ENCODE data around the gene SNCAIP.
"Not testable (repeated sequence)": the region's sequence is repeated elsewhere in the genome, so short reads cannot be mapped to it uniquely, and the experiment has no call there.

The SNCAIP gene

GRCh38 chr5:122471031-122471751 lies 159.2 kb downstream of the SNCAIP start:
- no peak for DNase-seq

- no peak for DNase-seq
Observed at GRCh38 chr5:122471752-122472061, 159.7 kb downstream of the SNCAIP start.

GRCh38 chr5:122473138-122473843 lies 161.3 kb downstream of the SNCAIP start:
- DNase-seq = no peak

GRCh38 chr5:122473941-122474340 lies 161.9 kb downstream of the SNCAIP start:
- DNase-seq = no peak

- DNase-seq = no peak
Observed at GRCh38 chr5:122478741-122479442, 166.9 kb downstream of the SNCAIP start.

GRCh38 chr5:122480146-122480545 lies 168.1 kb downstream of the SNCAIP start:
- no peak for DNase-seq

GRCh38 chr5:122484103-122484502 lies 172.1 kb downstream of the SNCAIP start:
- no peak for DNase-seq

- DNase-seq = no peak
Observed at GRCh38 chr5:122485226-122485625, 173.2 kb downstream of the SNCAIP start.

- not testable (repeated sequence) for DNase-seq
Observed at GRCh38 chr5:122486616-122487015, 174.6 kb downstream of the SNCAIP start.

GRCh38 chr5:122490718-122491117 lies 178.7 kb downstream of the SNCAIP start:
- DNase-seq = no peak

GRCh38 chr5:122492675-122493074 lies 180.6 kb downstream of the SNCAIP start:
- DNase-seq = no peak

- DNase-seq = no peak
Observed at GRCh38 chr5:122493091-122494021, 181.3 kb downstream of the SNCAIP start.

GRCh38 chr5:122494109-122494508 lies 182.1 kb downstream of the SNCAIP start:
- peak; percentile 32 for DNase-seq

- no peak for DNase-seq
Observed at GRCh38 chr5:122498163-122498562, 186.1 kb downstream of the SNCAIP start.

- no peak for DNase-seq
Observed at GRCh38 chr5:122499585-122499984, 187.5 kb downstream of the SNCAIP start.

GRCh38 chr5:122500245-122501088 lies 188.4 kb downstream of the SNCAIP start:
- DNase-seq = no peak

GRCh38 chr5:122501089-122501435 lies 189.0 kb downstream of the SNCAIP start:
- DNase-seq = no peak

- DNase-seq = no peak
Observed at GRCh38 chr5:122507045-122507444, 195.0 kb downstream of the SNCAIP start.

GRCh38 chr5:122507581-122507980 lies 195.5 kb downstream of the SNCAIP start:
- DNase-seq = no peak

- DNase-seq = no peak
Observed at GRCh38 chr5:122508623-122509022, 196.6 kb downstream of the SNCAIP start.

All from NCI-H2029 treated with DMSO at 0.1 percent for 48 hours (cell line).